Measurements from ENCODE around the gene TK2. TPM values are rescaled to one million over a fixed set of nuclear protein-coding genes. Genes with fewer than 3 reads are reported as not detected.

The TK2 gene
- total and polyA plus RNA-seq, 10 donors: 8.3 to 56.6 (median 31.8) TPM

- Histone ChIP-seq H3K9me3 (no peaks in the 10 kb centered on the region), H3K27ac (peak overlapping the region in 3 of 8 donors; percentile 32 to 63 (median 52)), H3K36me3 (no peaks in the 10 kb centered on the region), H3K4me1 (peaks cover 6 to 63% (median 30%) of the 10 kb centered on the region in 6 donors), H3K27me3 (replicated peaks in 1 of 7) (no peaks in the 10 kb centered on the region), H3K4me3 (no peak overlapping the region)
- no peak for DNase-seq
- intact Hi-C loops (cut with DNase I; ENCODE audit: low total_unique reads): loop anchor here (5.0 kb wide), 1 partner anchor 75 kb away; no protein-coding TSS in a partner anchor
- TF ChIP-seq CTCF (IDR thresholded peaks at IDR 0.05 in 8 of 11, conservative IDR thresholded peaks at IDR 0.05 in 3 of 11): no peak
- 72 to 90% (median 85%) methylated on average over 4 to 5 of the region's 5 CpGs for WGBS, 5 donors
Observed at GRCh38 chr16:66487580-66488275, 62.2 kb downstream of the TK2 start.

- intact Hi-C loops (cut with DNase I; ENCODE audit: low total_unique reads): loop anchor here (5.0 kb wide), 1 partner anchor 75 kb away; no protein-coding TSS in a partner anchor
- H3K27ac ChIP-seq: peak overlapping the region in 4 of 8 donors; percentile 23 to 63 (median 42)
Observed at GRCh38 chr16:66486773-66487579, 62.9 kb downstream of the TK2 start.

GRCh38 chr16:66486199-66486772, 63.6 kb downstream of the TK2 start:
- H3K4me3 ChIP-seq: no peak overlapping the region
- no peak for DNase-seq
- H3K9me3 ChIP-seq: no peaks in the 10 kb centered on the region
- intact Hi-C loops (cut with DNase I; ENCODE audit: low total_unique reads): loop anchor here (5.0 kb wide), 1 partner anchor 76 kb away; no protein-coding TSS in a partner anchor
- H3K27me3 ChIP-seq (replicated peaks in 1 of 7): no peaks in the 10 kb centered on the region
- 95 to 97% (median 95%) methylated on average over 12 of the region's 12 CpGs for WGBS, 5 donors
- peaks cover 6 to 61% (median 30%) of the 10 kb centered on the region in 6 donors for H3K4me1 ChIP-seq
- peak overlapping the region in 4 of 8 donors; percentile 23 to 63 (median 42) for H3K27ac ChIP-seq
- no peaks in the 10 kb centered on the region for H3K36me3 ChIP-seq
- TF ChIP-seq POLR2AphosphoS5 (IDR thresholded peaks at IDR 0.05): no peak
- TF ChIP-seq CTCF (IDR thresholded peaks at IDR 0.05 in 8 of 11, conservative IDR thresholded peaks at IDR 0.05 in 3 of 11): no peak
- TF ChIP-seq POLR2A (IDR thresholded peaks at IDR 0.05): no peak

More at GRCh38 chr16:66486773-66487579, 62.9 kb downstream of the TK2 start:
- no peaks in the 10 kb centered on the region for H3K36me3 ChIP-seq
- 70 to 84% (median 77%) methylated on average over 3 of the region's 3 CpGs for WGBS, 5 donors
- H3K4me3 ChIP-seq: no peak overlapping the region
- no peaks in the 10 kb centered on the region for H3K9me3 ChIP-seq
- DNase-seq: no peak
- peaks cover 6 to 63% (median 30%) of the 10 kb centered on the region in 6 donors for H3K4me1 ChIP-seq
- H3K27me3 ChIP-seq (replicated peaks in 1 of 7): no peaks in the 10 kb centered on the region
- TF ChIP-seq POLR2AphosphoS5 (IDR thresholded peaks at IDR 0.05) (peak in 1 of 3 donors; percentile 17), POLR2A (IDR thresholded peaks at IDR 0.05) (no peak), CTCF (IDR thresholded peaks at IDR 0.05 in 8 of 11, conservative IDR thresholded peaks at IDR 0.05 in 3 of 11) (no peak)
